ENCODE results near the gene IFT88.

Gene IFT88

GRCh38 chr13:20703780-20704458 lies 137.0 kb downstream of the IFT88 start:
- Histone ChIP-seq H3K4me1 (ENCODE audit: control insufficient read depth, insufficient read depth, low read length) (peaks cover 2% of the 10 kb centered on the region), H3K4me3 (ENCODE audit: low read length) (peak overlapping the region; percentile 52), H3K27ac (ENCODE audit: low read depth, low read length) (no peak overlapping the region), H3K27me3 (ENCODE audit: control insufficient read depth, insufficient read depth, low read length) (no peaks in the 10 kb centered on the region), H3K9ac (ENCODE audit: low read length) (no peak overlapping the region), H3K36me3 (ENCODE audit: control insufficient read depth, insufficient read depth, low read length) (no peaks in the 10 kb centered on the region)

GRCh38 chr13:20704459-20705069 lies 137.6 kb downstream of the IFT88 start:
- no peak overlapping the region for H3K9ac ChIP-seq (ENCODE audit: low read length)
- H3K27me3 ChIP-seq (ENCODE audit: control insufficient read depth, insufficient read depth, low read length): no peaks in the 10 kb centered on the region
- H3K4me1 ChIP-seq (ENCODE audit: control insufficient read depth, insufficient read depth, low read length): peaks cover 2% of the 10 kb centered on the region
- no peak overlapping the region for H3K27ac ChIP-seq (ENCODE audit: low read depth, low read length)
- no peaks in the 10 kb centered on the region for H3K36me3 ChIP-seq (ENCODE audit: control insufficient read depth, insufficient read depth, low read length)
- no peak overlapping the region for H3K4me3 ChIP-seq (ENCODE audit: low read length)

DNA sequence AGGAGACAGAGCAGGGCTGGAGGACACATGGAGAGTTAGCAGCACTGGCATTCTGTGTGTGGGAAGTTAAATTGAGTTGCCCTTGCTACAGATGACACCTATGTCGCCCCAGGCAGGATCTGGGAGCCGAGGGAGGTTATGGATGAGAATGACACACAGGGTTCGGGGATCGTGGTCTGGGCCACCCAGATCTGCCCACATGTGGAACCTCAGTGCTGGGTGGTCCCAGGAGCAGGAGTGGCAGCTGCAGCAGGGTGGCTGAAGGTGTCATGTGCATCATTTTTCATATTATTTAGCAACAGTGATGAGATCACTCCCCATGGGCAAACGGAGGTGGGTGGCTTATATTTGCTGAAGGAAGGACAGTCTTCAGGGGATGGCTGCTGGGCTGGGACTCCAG lies 139.7 kb downstream of the IFT88 start:
- H3K27me3 ChIP-seq (ENCODE audit: control insufficient read depth, insufficient read depth, low read length): no peaks in the 10 kb centered on the region
- no peak overlapping the region for H3K4me3 ChIP-seq (ENCODE audit: low read length)
- H3K9ac ChIP-seq (ENCODE audit: low read length): no peak overlapping the region
- H3K36me3 ChIP-seq (ENCODE audit: control insufficient read depth, insufficient read depth, low read length): no peaks in the 10 kb centered on the region
- H3K4me1 ChIP-seq (ENCODE audit: control insufficient read depth, insufficient read depth, low read length): peaks cover 2% of the 10 kb centered on the region
- H3K27ac ChIP-seq (ENCODE audit: low read depth, low read length): no peak overlapping the region

DNA sequence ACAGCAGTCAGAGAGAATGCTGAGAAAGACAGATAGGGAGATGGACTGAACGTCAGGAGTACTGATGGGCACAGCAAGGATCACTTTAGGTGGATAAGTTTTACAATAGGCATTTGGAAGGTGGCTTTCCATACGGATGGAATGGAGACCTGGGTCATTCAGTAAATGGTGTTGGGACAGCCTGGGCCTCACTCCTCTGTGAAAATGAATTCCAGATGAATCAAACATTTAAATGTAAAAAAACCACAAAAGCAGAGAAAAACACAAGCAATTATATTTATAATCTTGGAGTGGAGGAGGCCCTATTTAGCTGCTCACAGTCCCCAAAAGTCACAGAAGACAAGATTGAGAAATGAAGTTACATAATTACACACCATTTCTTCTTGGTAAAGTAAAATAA lies 141.3 kb downstream of the IFT88 start:
- Histone ChIP-seq H3K9ac (ENCODE audit: low read length) (no peak overlapping the region), H3K4me3 (ENCODE audit: low read length) (no peak overlapping the region), H3K4me1 (ENCODE audit: control insufficient read depth, insufficient read depth, low read length) (peaks cover 2% of the 10 kb centered on the region), H3K27ac (ENCODE audit: low read depth, low read length) (no peak overlapping the region), H3K27me3 (ENCODE audit: control insufficient read depth, insufficient read depth, low read length) (no peaks in the 10 kb centered on the region), H3K36me3 (ENCODE audit: control insufficient read depth, insufficient read depth, low read length) (no peaks in the 10 kb centered on the region)

- no peaks in the 10 kb centered on the region for H3K36me3 ChIP-seq (ENCODE audit: control insufficient read depth, insufficient read depth, low read length)
- peak overlapping the region; percentile 30 for H3K27ac ChIP-seq (ENCODE audit: low read depth, low read length)
- no peaks in the 10 kb centered on the region for H3K27me3 ChIP-seq (ENCODE audit: control insufficient read depth, insufficient read depth, low read length)
- no peak overlapping the region for H3K9ac ChIP-seq (ENCODE audit: low read length)
- peaks cover 2% of the 10 kb centered on the region for H3K4me1 ChIP-seq (ENCODE audit: control insufficient read depth, insufficient read depth, low read length)
- no peak overlapping the region for H3K4me3 ChIP-seq (ENCODE audit: low read length)
These were observed 142.4 kb downstream of the IFT88 start for GRCh38 chr13:20709369-20709768.

GRCh38 chr13:20709782-20710181 lies 142.8 kb downstream of the IFT88 start:
- no peak overlapping the region for H3K9ac ChIP-seq (ENCODE audit: low read length)
- H3K27me3 ChIP-seq (ENCODE audit: control insufficient read depth, insufficient read depth, low read length): no peaks in the 10 kb centered on the region
- H3K4me3 ChIP-seq (ENCODE audit: low read length): no peak overlapping the region
- H3K27ac ChIP-seq (ENCODE audit: low read depth, low read length): no peak overlapping the region
- H3K4me1 ChIP-seq (ENCODE audit: control insufficient read depth, insufficient read depth, low read length): no peaks in the 10 kb centered on the region
- H3K36me3 ChIP-seq (ENCODE audit: control insufficient read depth, insufficient read depth, low read length): no peaks in the 10 kb centered on the region

GRCh38 chr13:20711301-20712044 lies 144.5 kb downstream of the IFT88 start:
- H3K27me3 ChIP-seq (ENCODE audit: control insufficient read depth, insufficient read depth, low read length): no peaks in the 10 kb centered on the region
- H3K4me1 ChIP-seq (ENCODE audit: control insufficient read depth, insufficient read depth, low read length): peaks cover 2% of the 10 kb centered on the region
- no peak overlapping the region for H3K27ac ChIP-seq (ENCODE audit: low read depth, low read length)
- no peaks in the 10 kb centered on the region for H3K36me3 ChIP-seq (ENCODE audit: control insufficient read depth, insufficient read depth, low read length)
- H3K4me3 ChIP-seq (ENCODE audit: low read length): no peak overlapping the region
- H3K9ac ChIP-seq (ENCODE audit: low read length): no peak overlapping the region

DNA sequence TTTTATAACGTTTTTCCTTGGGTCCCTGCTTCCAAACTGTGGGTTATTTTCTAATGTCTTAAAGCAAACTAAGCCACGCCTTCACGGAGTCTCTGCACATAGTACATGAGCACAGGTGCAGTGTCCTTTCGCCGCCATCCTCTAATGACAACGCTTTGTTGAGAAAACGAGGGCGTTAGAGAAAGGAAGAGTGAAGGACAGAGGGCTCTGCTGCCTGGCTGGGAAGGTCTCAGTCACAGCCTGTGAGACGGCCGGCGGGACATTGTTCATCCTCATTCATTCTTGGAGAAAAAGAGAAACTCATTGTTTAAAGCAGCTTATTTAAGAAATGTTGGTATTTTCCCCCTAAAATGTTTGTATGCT lies 146.0 kb downstream of the IFT88 start:
- Histone ChIP-seq H3K27ac (ENCODE audit: low read depth, low read length) (no peak overlapping the region), H3K9ac (ENCODE audit: low read length) (no peak overlapping the region), H3K4me3 (ENCODE audit: low read length) (no peak overlapping the region), H3K4me1 (ENCODE audit: control insufficient read depth, insufficient read depth, low read length) (peaks cover 2% of the 10 kb centered on the region), H3K36me3 (ENCODE audit: control insufficient read depth, insufficient read depth, low read length) (no peaks in the 10 kb centered on the region), H3K27me3 (ENCODE audit: control insufficient read depth, insufficient read depth, low read length) (no peaks in the 10 kb centered on the region)

- H3K27me3 ChIP-seq (ENCODE audit: control insufficient read depth, insufficient read depth, low read length): peaks cover 2% of the 10 kb centered on the region
- peaks cover 2% of the 10 kb centered on the region for H3K4me1 ChIP-seq (ENCODE audit: control insufficient read depth, insufficient read depth, low read length)
- H3K27ac ChIP-seq (ENCODE audit: low read depth, low read length): no peak overlapping the region
- no peak overlapping the region for H3K9ac ChIP-seq (ENCODE audit: low read length)
- no peak overlapping the region for H3K4me3 ChIP-seq (ENCODE audit: low read length)
- H3K36me3 ChIP-seq (ENCODE audit: control insufficient read depth, insufficient read depth, low read length): no peaks in the 10 kb centered on the region
These were observed 146.8 kb downstream of the IFT88 start for GRCh38 chr13:20713751-20714150.

DNA sequence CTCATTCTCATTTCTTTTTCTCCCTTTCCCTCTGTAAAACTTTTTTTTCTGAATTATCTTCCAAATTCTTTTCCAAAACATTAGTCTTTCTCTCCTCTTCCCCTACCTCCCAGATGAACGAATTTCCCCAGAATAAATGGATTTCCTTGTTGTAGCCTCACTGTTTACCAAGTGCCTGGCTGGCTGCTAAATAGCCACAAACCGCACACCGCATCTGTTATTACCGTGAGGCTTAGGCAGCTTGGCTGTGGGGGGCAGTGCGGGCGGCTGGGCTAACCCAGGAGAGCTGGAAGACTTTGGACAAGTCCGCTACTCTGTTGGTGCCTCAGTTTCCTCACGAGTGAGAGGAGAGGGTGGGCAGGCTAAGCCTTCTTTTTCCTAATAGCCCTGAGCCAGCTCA lies 147.2 kb downstream of the IFT88 start:
- Histone ChIP-seq H3K27ac (ENCODE audit: low read depth, low read length) (peak overlapping the region; percentile 60), H3K4me3 (ENCODE audit: low read length) (no peak overlapping the region), H3K9ac (ENCODE audit: low read length) (no peak overlapping the region), H3K4me1 (ENCODE audit: control insufficient read depth, insufficient read depth, low read length) (peaks cover 2% of the 10 kb centered on the region), H3K36me3 (ENCODE audit: control insufficient read depth, insufficient read depth, low read length) (no peaks in the 10 kb centered on the region), H3K27me3 (ENCODE audit: control insufficient read depth, insufficient read depth, low read length) (peaks cover 5% of the 10 kb centered on the region)

- Histone ChIP-seq H3K9ac (ENCODE audit: low read length) (no peak overlapping the region), H3K27me3 (ENCODE audit: control insufficient read depth, insufficient read depth, low read length) (peaks cover 6% of the 10 kb centered on the region), H3K4me3 (ENCODE audit: low read length) (no peak overlapping the region), H3K36me3 (ENCODE audit: control insufficient read depth, insufficient read depth, low read length) (no peaks in the 10 kb centered on the region), H3K27ac (ENCODE audit: low read depth, low read length) (peak overlapping the region; percentile 60), H3K4me1 (ENCODE audit: control insufficient read depth, insufficient read depth, low read length) (peaks cover 2% of the 10 kb centered on the region)
These were observed 147.8 kb downstream of the IFT88 start for GRCh38 chr13:20714563-20715329.

- Histone ChIP-seq H3K9ac (ENCODE audit: low read length) (no peak overlapping the region), H3K27ac (ENCODE audit: low read depth, low read length) (peak overlapping the region; percentile 60), H3K27me3 (ENCODE audit: control insufficient read depth, insufficient read depth, low read length) (peaks cover 6% of the 10 kb centered on the region), H3K4me3 (ENCODE audit: low read length) (no peak overlapping the region), H3K4me1 (ENCODE audit: control insufficient read depth, insufficient read depth, low read length) (peaks cover 2% of the 10 kb centered on the region), H3K36me3 (ENCODE audit: control insufficient read depth, insufficient read depth, low read length) (no peaks in the 10 kb centered on the region)
These were observed 148.4 kb downstream of the IFT88 start for GRCh38 chr13:20715330-20715712.

Measured in rectal smooth muscle tissue (tissue), 1 donor.